T-cell (primary cell): ENCODE results near the gene SIM2. TPM values are rescaled to one million over a fixed set of nuclear protein-coding genes. Genes with fewer than 3 reads are reported as not detected.

Experiments used
- ATAC-seq, 4 experiments: fragments of 200-7000 bp in 3 of 4; fragments of 150-1000 bp in 1 of 4; cut with Tn5 transposase; replicated peaks in 1 of 4; 1 replicate in 3 of 4; 2 replicates in 1 of 4; pipeline ENCODE4 v1.10.0; 2021; ENCODE audit warnings: moderate library complexity in 3 of 4, mild to moderate bottlenecking in 2 of 4, moderate number of reproducible peaks in 1 of 4
- CTCF ChIA-PET, 2 donors: fragments of 300-600 bp; sonication (Branson Sonifier 250); formaldehyde crosslinking; loops; one replicate each; lab custom pipeline; 2022; ENCODE audit warnings: antibody characterized with exemption in 2 of 2; lab: Charles Lee
- POLR2A ChIA-PET, 2 donors: fragments of 300-600 bp; sonication (Branson Sonifier 250); formaldehyde crosslinking; loops; one replicate each; lab custom pipeline; 2022; ENCODE audit warnings: antibody characterized with exemption in 2 of 2; lab: Charles Lee
- DNase-seq, 35 experiments: peaks; one replicate each; pipeline versions ENCODE4 v3.0.0 to v3.0.0-alpha.2; 2013 to 2023
- H3K27ac ChIP-seq: one replicate; pipeline ENCODE4 v1.5.1; 2013; ENCODE audit warnings: low read length
- H3K27me3 ChIP-seq, 2 experiments: replicated peaks in 1 of 2; 1 replicate in 1 of 2; 2 replicates in 1 of 2; pipeline versions ENCODE4 v1.6.1 to v1.7.0; 2013; ENCODE audit warnings: low read length in 1 of 2, mixed read lengths in 1 of 2; ENCODE audit not compliant: control insufficient read depth in 2 of 2, insufficient read depth in 2 of 2; ENCODE audit errors: extremely low read depth in 1 of 2
- H3K36me3 ChIP-seq, 2 donors: 1 replicate in 1 of 2; 2 replicates in 1 of 2; pipeline versions ENCODE4 v1.6.1 to v1.7.0; 2013; ENCODE audit warnings: low read length in 1 of 2; ENCODE audit not compliant: control insufficient read depth in 2 of 2, insufficient read depth in 1 of 2; ENCODE audit errors: extremely low read depth in 1 of 2
- H3K4me1 ChIP-seq, 2 experiments: 1 replicate in 1 of 2; 2 replicates in 1 of 2; pipeline versions ENCODE4 v1.6.1 to v1.7.0; 2013; ENCODE audit warnings: low read length in 2 of 2, mixed read lengths in 1 of 2; ENCODE audit not compliant: insufficient read depth in 2 of 2, control insufficient read depth in 1 of 2; ENCODE audit errors: extremely low read depth in 1 of 2
- H3K4me3 ChIP-seq, 2 donors: 1 replicate in 1 of 2; 2 replicates in 1 of 2; pipeline versions ENCODE4 v1.5.1 to v1.7.0; 2013; ENCODE audit warnings: mild to moderate bottlenecking in 2 of 2, low read length in 1 of 2, moderate library complexity in 1 of 2; ENCODE audit not compliant: control insufficient read depth in 1 of 2; ENCODE audit errors: extremely low read depth in 1 of 2
- H3K9me3 ChIP-seq: 2 replicates; pipeline ENCODE4 v1.7.0; 2013
- H3K27ac Mint-ChIP-seq, 2 donors: one replicate each; pipeline ENCODE4 v1.8.0; 2020 to 2021; ENCODE audit warnings: mild to moderate bottlenecking in 2 of 2, mixed read lengths in 2 of 2
- H3K27me3 Mint-ChIP-seq, 2 donors: one replicate each; pipeline ENCODE4 v1.8.0; 2021 to 2022; ENCODE audit warnings: mixed read lengths in 2 of 2
- H3K36me3 Mint-ChIP-seq: one replicate; pipeline ENCODE4 v1.8.0; 2021; ENCODE audit warnings: mixed read lengths
- H3K4me1 Mint-ChIP-seq, 3 donors: one replicate each; pipeline ENCODE4 v1.8.0; 2020 to 2022; ENCODE audit warnings: mixed read lengths in 3 of 3, mild to moderate bottlenecking in 1 of 3
- H3K4me3 Mint-ChIP-seq, 3 donors: one replicate each; pipeline ENCODE4 v1.8.0; 2020 to 2022; ENCODE audit warnings: mild to moderate bottlenecking in 3 of 3, mixed read lengths in 3 of 3, moderate library complexity in 3 of 3
- H3K9me3 Mint-ChIP-seq, 3 donors: one replicate each; pipeline ENCODE4 v1.8.0; 2020 to 2022; ENCODE audit warnings: mixed read lengths in 3 of 3
- WGBS: methylation state at CpG from one replicate; pipeline ENCODE4 v1.1.5; 2013; ENCODE audit warnings: missing lambda C conversion rate; ENCODE audit not compliant: insufficient coverage; 5-methylcytosine and 5-hydroxymethylcytosine counted together
- total RNA-seq, 35 experiments: library from RNA in 6 of 35; stranded (reverse) in 6 of 35; fragments of 120-200 nt in 1 of 35; gene quantifications; one replicate each; pipeline versions ENCODE4 v1.2.1 to v1.2.4 and lab custom pipeline; 2013 to 2026

SIM2 gene
- total RNA-seq, 5 donors from 2014 or later (not counting 1 experiment from before 2014, with no cell fraction given) = 0.10 to 0.16 (median 0.12) TPM; not detected in 2

DNA sequence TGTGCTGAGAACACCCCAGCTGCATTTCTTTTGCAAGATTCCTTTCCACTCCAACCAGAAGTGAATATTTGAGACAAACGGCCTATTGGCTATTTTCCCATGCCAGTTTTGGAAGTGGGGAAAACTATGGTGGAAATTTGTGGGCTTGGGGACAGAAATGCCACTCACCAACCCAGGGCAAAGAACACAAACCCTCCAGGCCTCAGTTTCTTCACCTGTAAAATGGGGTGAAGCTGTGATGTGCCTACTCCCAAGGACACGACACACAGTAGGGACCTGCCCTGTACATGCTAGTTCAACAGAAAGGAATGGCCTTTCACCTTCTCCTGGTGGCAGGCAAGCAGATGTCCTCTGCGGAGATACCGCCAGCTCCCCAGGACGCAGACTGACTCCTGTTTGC is 46.5 kb downstream of the SIM2 start:
- Histone ChIP-seq H3K27ac (no peak overlapping the region), H3K36me3 (no peaks in the 10 kb centered on the region), H3K4me3 (no peak overlapping the region), H3K4me1 (peaks cover 0 to 4% of the 10 kb centered on the region in 2 experiments), H3K9me3 (no peaks in the 10 kb centered on the region), H3K27me3 (peaks cover 4 to 48% of the 10 kb centered on the region in 2 experiments)
- H3K9me3 Mint-ChIP-seq = no peaks in the 10 kb centered on the region
- no peak overlapping the region for H3K27ac Mint-ChIP-seq
- ChIA-PET POLR2A (no interaction called here), CTCF (no interaction called here)
- WGBS = 98% methylated on average over 4 of the region's 5 CpGs
- DNase-seq (no peak), ATAC-seq (no peak)
- H3K4me1 Mint-ChIP-seq = peaks cover 7 to 17% (median 17%) of the 10 kb centered on the region in 3 donors
- peaks cover 48 to 49% of the 10 kb centered on the region in 2 donors for H3K27me3 Mint-ChIP-seq
- H3K4me3 Mint-ChIP-seq = no peak overlapping the region
- H3K36me3 Mint-ChIP-seq = peaks cover 17% of the 10 kb centered on the region

DNA sequence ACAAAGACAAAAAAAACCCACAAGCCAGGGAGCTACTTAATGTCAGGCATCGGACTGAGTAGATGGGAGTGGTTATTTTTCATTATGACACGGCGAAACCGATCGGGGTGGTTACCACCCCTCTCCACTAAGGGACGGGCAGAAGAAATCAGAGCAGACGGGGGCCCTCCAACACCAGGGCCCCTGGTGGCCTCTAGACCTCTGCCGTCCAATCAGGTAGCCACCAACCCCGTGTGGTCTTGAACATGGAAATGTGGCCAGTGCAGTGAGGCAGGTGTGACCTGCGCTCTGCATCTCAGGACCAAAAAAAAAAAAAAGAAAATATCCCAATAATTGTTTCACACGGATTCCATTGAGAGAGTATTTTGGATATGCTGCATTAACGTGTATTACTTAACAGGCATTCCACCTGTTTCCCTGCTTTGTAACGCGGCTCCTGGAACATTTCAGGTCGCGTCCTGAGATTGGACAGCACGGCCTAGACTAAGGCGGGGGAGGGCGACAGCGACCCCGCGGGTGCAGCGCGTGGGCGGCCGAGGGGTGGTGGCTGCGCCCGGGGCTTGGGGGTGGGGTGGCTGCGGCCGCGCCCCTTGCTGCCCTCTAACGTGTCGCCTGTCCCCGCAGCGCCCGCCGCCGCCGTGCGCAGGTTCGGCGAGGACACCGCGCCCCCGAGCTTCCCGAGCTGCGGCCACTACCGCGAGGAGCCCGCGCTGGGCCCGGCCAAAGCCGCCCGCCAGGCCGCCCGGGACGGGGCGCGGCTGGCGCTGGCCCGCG is 48.3 kb downstream of the SIM2 start:
- Histone ChIP-seq H3K9me3 (no peaks in the 10 kb centered on the region), H3K4me3 (peak overlapping the region in 1 of 2 donors; percentile 25), H3K27ac (no peak overlapping the region), H3K4me1 (peaks cover 0 to 4% of the 10 kb centered on the region in 2 experiments), H3K27me3 (peaks cover 4 to 51% of the 10 kb centered on the region in 2 experiments), H3K36me3 (no peaks in the 10 kb centered on the region)
- Mint-ChIP-seq H3K36me3 (peaks cover 27% of the 10 kb centered on the region), H3K9me3 (no peaks in the 10 kb centered on the region), H3K27ac (no peak overlapping the region), H3K4me1 (peaks cover 7 to 17% (median 17%) of the 10 kb centered on the region in 3 donors), H3K4me3 (peak overlapping the region; percentile 29 to 73 (median 39)), H3K27me3 (peaks cover 49 to 50% of the 10 kb centered on the region in 2 donors)
- ATAC-seq (no peak), DNase-seq (no peak)
- WGBS = 1% methylated on average over 51 of the region's 62 CpGs
- POLR2A ChIA-PET = no interaction called here
- CTCF ChIA-PET = interaction anchor here (0.6 to 0.7 kb wide), 2 partner anchors 37 to 92 kb away, joined by 3 to 6 read pairs; no protein-coding TSS in a partner anchor

DNA sequence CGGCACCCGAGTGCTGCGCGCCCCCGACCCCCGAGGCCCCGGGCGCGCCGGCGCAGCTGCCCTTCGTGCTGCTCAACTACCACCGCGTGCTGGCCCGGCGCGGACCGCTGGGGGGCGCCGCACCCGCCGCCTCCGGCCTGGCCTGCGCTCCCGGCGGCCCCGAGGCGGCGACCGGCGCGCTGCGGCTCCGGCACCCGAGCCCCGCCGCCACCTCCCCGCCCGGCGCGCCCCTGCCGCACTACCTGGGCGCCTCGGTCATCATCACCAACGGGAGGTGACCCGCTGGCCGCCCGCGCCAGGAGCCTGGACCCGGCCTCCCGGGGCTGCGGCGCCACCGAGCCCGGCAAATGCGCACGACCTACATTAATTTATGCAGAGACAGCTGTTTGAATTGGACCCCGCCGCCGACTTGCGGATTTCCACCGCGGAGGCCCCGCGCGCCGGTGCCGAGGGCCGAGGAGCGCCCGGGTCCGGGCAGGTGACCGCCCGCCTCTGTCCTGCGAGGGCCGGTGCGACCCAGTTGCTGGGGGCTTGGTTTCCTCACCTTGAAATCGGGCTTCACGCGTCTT is 49.0 kb downstream of the SIM2 start:
- Histone ChIP-seq H3K27ac (no peak overlapping the region), H3K36me3 (no peaks in the 10 kb centered on the region), H3K4me3 (peak overlapping the region in 1 of 2 donors; percentile 27), H3K9me3 (no peaks in the 10 kb centered on the region), H3K27me3 (peaks cover 4 to 48% of the 10 kb centered on the region in 2 experiments), H3K4me1 (peaks cover 0 to 4% of the 10 kb centered on the region in 2 experiments)
- CTCF ChIA-PET = interaction anchor here (0.6 to 0.7 kb wide), 2 partner anchors 37 to 92 kb away, joined by 3 to 6 read pairs; no protein-coding TSS in a partner anchor
- H3K36me3 Mint-ChIP-seq = peaks cover 34% of the 10 kb centered on the region
- peaks cover 48 to 50% of the 10 kb centered on the region in 2 donors for H3K27me3 Mint-ChIP-seq
- ATAC-seq (peak; percentile 31 to 45 (median 42)), DNase-seq (peak in 9 of 35 experiments; percentile 1 to 23 (median 5))
- peaks cover 7 to 17% (median 17%) of the 10 kb centered on the region in 3 donors for H3K4me1 Mint-ChIP-seq
- no peak overlapping the region for H3K27ac Mint-ChIP-seq
- H3K4me3 Mint-ChIP-seq = peak overlapping the region; percentile 6 to 69 (median 41)
- H3K9me3 Mint-ChIP-seq = no peaks in the 10 kb centered on the region
- WGBS = 3% methylated on average over 80 of the region's 80 CpGs
- POLR2A ChIA-PET = no interaction called here

DNA sequence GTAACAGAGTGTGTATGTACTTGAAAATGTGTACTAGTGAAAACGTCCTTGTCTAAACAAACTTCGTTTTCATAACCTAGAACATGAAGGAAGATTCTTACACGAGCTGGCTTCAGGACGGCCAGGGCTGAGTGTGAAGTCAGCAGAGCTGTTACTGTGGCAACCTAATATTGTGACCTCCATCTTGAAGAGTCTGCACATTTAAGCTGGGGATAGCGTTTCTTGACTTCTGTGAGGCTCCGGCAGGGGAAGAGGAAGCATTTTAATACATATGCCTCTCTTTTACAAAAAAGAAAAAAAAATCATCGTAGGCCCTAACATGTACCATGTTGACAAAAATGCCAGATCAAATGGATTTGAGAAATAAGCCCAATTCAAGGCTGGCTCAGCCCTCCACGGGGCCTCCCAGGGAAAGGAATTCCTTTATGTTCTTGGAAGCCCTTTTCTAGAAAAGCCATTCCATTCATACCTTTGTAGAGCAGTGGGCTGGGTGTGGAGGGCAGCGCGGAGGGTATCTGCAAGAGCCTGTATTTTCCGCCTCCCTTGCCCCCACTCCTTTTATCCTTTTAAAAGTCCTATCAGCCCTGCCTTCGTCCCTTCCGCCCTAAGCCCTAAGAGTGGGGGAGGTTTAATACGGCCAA is 51.1 kb downstream of the SIM2 start:
- CTCF ChIA-PET = no interaction called here
- H3K27ac ChIP-seq = no peak overlapping the region
- peaks cover 0 to 3% of the 10 kb centered on the region in 2 donors for H3K36me3 ChIP-seq
- H3K9me3 ChIP-seq = no peaks in the 10 kb centered on the region
- H3K27ac Mint-ChIP-seq = no peak overlapping the region
- ATAC-seq (no peak), DNase-seq (no peak)
- peaks cover 4 to 33% of the 10 kb centered on the region in 2 experiments for H3K27me3 ChIP-seq
- POLR2A ChIA-PET = no interaction called here
- H3K9me3 Mint-ChIP-seq = no peaks in the 10 kb centered on the region
- 92% methylated on average over 5 of the region's 14 CpGs for WGBS
- peaks cover 33 to 35% of the 10 kb centered on the region in 2 donors for H3K27me3 Mint-ChIP-seq
- peaks cover 7 to 17% (median 17%) of the 10 kb centered on the region in 3 donors for H3K4me1 Mint-ChIP-seq
- H3K4me3 Mint-ChIP-seq = no peak overlapping the region
- peaks cover 0 to 4% of the 10 kb centered on the region in 2 experiments for H3K4me1 ChIP-seq
- H3K36me3 Mint-ChIP-seq = peaks cover 55% of the 10 kb centered on the region
- H3K4me3 ChIP-seq = no peak overlapping the region

DNA sequence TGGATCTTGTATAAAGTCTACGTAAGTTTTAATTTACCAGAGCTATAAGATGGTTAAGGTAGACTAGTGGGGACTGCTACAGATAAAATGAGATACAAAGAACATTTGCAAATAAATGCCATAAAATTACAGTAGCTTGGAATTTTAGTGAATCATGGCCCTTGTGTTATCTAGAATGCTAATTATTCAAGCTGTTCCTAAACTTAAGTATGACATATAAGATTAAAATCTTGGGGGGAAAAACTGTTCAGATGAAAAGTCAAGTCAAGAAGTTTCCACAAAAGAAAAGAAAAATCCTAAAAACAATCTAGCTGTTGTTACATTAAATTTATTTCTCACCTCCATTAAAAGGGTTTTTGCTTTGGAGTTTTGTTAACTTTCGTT is 51.7 kb downstream of the SIM2 start:
- H3K27me3 ChIP-seq = peaks cover 4 to 29% of the 10 kb centered on the region in 2 experiments
- POLR2A ChIA-PET = no interaction called here
- CTCF ChIA-PET = no interaction called here
- peaks cover 7 to 17% (median 17%) of the 10 kb centered on the region in 3 donors for H3K4me1 Mint-ChIP-seq
- 100% methylated on average over 1 of the region's 2 CpGs for WGBS
- H3K9me3 Mint-ChIP-seq = no peaks in the 10 kb centered on the region
- no peak overlapping the region for H3K27ac Mint-ChIP-seq
- no peak overlapping the region for H3K4me3 ChIP-seq
- no peak overlapping the region for H3K27ac ChIP-seq
- DNase-seq = no peak
- H3K27me3 Mint-ChIP-seq = peaks cover 27 to 32% of the 10 kb centered on the region in 2 donors
- peaks cover 59% of the 10 kb centered on the region for H3K36me3 Mint-ChIP-seq
- H3K36me3 ChIP-seq = peaks cover 0 to 5% of the 10 kb centered on the region in 2 donors
- H3K4me3 Mint-ChIP-seq = no peak overlapping the region
- peaks cover 0 to 4% of the 10 kb centered on the region in 2 experiments for H3K4me1 ChIP-seq
- no peak for ATAC-seq
- H3K9me3 ChIP-seq = no peaks in the 10 kb centered on the region

DNA sequence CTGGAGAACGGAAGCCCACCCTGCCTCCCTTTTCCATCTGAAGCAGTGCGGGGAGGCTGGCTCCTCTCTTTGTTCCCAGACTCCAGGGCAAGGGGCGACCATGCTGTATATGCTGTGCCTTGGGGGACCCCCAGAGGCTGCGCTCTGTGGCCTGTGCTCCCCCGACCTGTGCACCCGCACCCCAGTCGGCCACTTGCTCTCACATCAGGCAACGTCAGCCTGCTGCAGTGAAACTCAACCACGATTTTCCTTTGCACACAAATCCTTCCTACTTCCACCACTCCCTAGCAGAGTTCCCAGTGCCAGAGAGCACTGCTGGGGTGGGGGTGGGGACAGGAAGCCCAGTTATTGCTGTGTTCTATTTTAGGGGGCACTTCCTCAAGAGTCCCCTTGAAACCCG is 52.5 kb downstream of the SIM2 start:
- peaks cover 0 to 8% of the 10 kb centered on the region in 2 donors for H3K36me3 ChIP-seq
- ATAC-seq (no peak), DNase-seq (no peak)
- Mint-ChIP-seq H3K36me3 (peaks cover 64% of the 10 kb centered on the region), H3K4me3 (no peak overlapping the region), H3K27ac (no peak overlapping the region), H3K4me1 (peaks cover 7 to 17% (median 17%) of the 10 kb centered on the region in 3 donors), H3K27me3 (peaks cover 23 to 30% of the 10 kb centered on the region in 2 donors), H3K9me3 (no peaks in the 10 kb centered on the region)
- no peak overlapping the region for H3K4me3 ChIP-seq
- peaks cover 0 to 4% of the 10 kb centered on the region in 2 experiments for H3K4me1 ChIP-seq
- H3K27ac ChIP-seq = no peak overlapping the region
- H3K27me3 ChIP-seq = peaks cover 2 to 21% of the 10 kb centered on the region in 2 experiments
- no peaks in the 10 kb centered on the region for H3K9me3 ChIP-seq
- WGBS = 92% methylated on average over 3 of the region's 10 CpGs
- CTCF ChIA-PET = no interaction called here
- POLR2A ChIA-PET = no interaction called here
